Thyroid gland (tissue), 4 donors: ENCODE data around the gene BOLA2B.

ENCODE experiments used
- CTCF ChIP-seq, 6 experiments: fragments of 200-600 bp in 3 of 6; fragments of 450-650 bp in 3 of 6; sonication (generic) in 3 of 6; IDR thresholded peaks; one replicate each; pipeline ENCODE4 v1.5.1; 2016 to 2019; ENCODE audit warnings: antibody characterized with exemption in 6 of 6, mild to moderate bottlenecking in 2 of 6, inconsistent platforms in 1 of 6, moderate library complexity in 1 of 6
- POLR2A ChIP-seq, 2 donors: fragments of 450-650 bp; IDR thresholded peaks; one replicate each; pipeline ENCODE4 v1.6.1; 2017; ENCODE audit warnings: antibody characterized with exemption in 2 of 2, mild to moderate bottlenecking in 2 of 2, moderate library complexity in 1 of 2

GRCh38 chr16:30147843-30148510 lies 45.5 kb downstream of the BOLA2B start:
- TF ChIP-seq CTCF (IDR thresholded peaks at IDR 0.05): no peak
- no peak for TF ChIP-seq POLR2A (IDR thresholded peaks at IDR 0.05)
